Suprapubic skin (tissue), 4 donors: ENCODE results near the gene ATXN7. TPM values are rescaled to one million over a fixed set of nuclear protein-coding genes. Genes with fewer than 3 reads are reported as not detected.

ENCODE experiments used
- DNase-seq, 2 donors: peaks; one replicate each; pipeline ENCODE4 v3.0.0-alpha.2; 2019; ENCODE audit warnings: low spot score in 2 of 2
- H3K27ac ChIP-seq: fragments of 200-600 bp; sonication (generic); one replicate; pipeline ENCODE4 v1.5.1; 2019
- H3K27me3 ChIP-seq: fragments of 200-600 bp; sonication (generic); one replicate; pipeline ENCODE4 v1.5.1; 2019
- H3K36me3 ChIP-seq: fragments of 200-600 bp; sonication (generic); one replicate; pipeline ENCODE4 v1.5.1; 2019
- H3K4me1 ChIP-seq: fragments of 200-600 bp; sonication (generic); one replicate; pipeline ENCODE4 v1.5.1; 2019
- H3K4me3 ChIP-seq: fragments of 200-600 bp; sonication (generic); one replicate; pipeline ENCODE4 v1.5.1; 2019; ENCODE audit warnings: mild to moderate bottlenecking
- H3K9me3 ChIP-seq: fragments of 200-600 bp; sonication (generic); one replicate; pipeline ENCODE4 v1.5.1; 2019
- EP300 ChIP-seq: sonication (generic); formaldehyde crosslinking; IDR thresholded peaks from one replicate; pipeline ENCODE4 v1.6.1; 2017; ENCODE audit warnings: antibody characterized with exemption
- POLR2A ChIP-seq, 2 donors: fragments of 450-650 bp; IDR thresholded peaks; one replicate each; pipeline ENCODE4 v1.6.1; 2017; ENCODE audit warnings: antibody characterized with exemption in 2 of 2, mild to moderate bottlenecking in 2 of 2, moderate library complexity in 2 of 2
- POLR2AphosphoS5 ChIP-seq, 3 donors: sonication (generic); formaldehyde crosslinking; IDR thresholded peaks; one replicate each; pipeline ENCODE4 v1.6.1; 2017; ENCODE audit warnings: antibody characterized with exemption in 3 of 3
- WGBS: methylation state at CpG from one replicate; pipeline ENCODE4 v1.1.5; 2018; 5-methylcytosine and 5-hydroxymethylcytosine counted together
- total RNA-seq, 4 donors: library from RNA; depleted of rRNA; stranded (reverse); fragments of >200 nt; gene quantifications; one replicate each; pipeline ENCODE4 v1.1.0, GENCODE V29; 2016
- TF ChIP-seq, protein P1 (sequence below), 2 donors: fragments of 200-600 bp in 1 of 2; fragments of 450-650 bp in 1 of 2; sonication (generic) in 1 of 2; IDR thresholded peaks; one replicate each; pipeline ENCODE4 v1.5.1; 2016 to 2019; ENCODE audit warnings: antibody characterized with exemption in 2 of 2, mild to moderate bottlenecking in 1 of 2, moderate library complexity in 1 of 2

Gene ATXN7
- total RNA-seq, 4 donors from 2014 or later = 22.9 to 101 (median 44.2) TPM

DNA sequence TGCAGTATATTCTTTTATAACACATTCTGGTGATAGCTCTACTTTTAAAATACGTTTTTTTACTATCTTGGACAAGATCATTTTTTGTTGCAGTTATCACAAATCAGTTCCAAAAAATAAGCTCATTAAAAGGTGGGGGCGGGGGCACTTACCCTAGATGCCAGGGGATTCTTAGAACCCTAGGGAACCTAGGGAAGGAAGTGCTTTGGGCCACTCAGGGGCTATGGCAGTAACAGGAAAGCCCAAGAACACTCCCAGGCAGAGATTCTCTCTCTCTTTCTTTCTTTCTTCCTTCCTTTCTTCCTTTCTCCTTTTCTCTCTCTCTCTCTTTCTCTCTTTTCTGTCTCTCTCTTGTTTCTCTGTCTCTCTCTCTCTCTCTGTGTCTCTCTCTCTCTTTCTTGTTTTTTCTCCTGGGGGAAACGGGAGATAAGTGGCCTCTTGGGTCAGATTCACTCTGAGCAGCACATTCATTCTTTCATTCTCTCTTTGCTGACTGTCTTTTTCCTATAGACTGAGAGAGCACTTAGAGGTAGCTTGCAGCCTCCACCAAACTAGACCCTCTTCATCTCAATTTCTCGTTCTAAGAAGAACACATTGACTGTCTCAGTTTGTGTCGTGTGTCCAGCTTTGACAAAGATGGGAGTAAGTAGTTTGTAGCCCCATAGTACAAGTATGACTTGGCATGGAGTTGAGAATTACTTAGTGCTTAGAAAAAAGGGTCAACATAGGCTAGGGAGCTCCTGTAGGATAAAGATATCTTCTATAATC, 31.9 kb downstream of the ATXN7 start:
- DNase-seq = no peak
- H3K27ac ChIP-seq = no peak overlapping the region
- H3K27me3 ChIP-seq = no peaks in the 10 kb centered on the region
- WGBS = 72% methylated on average over 5 of the region's 5 CpGs
- no peaks in the 10 kb centered on the region for H3K9me3 ChIP-seq
- H3K4me1 ChIP-seq = no peaks in the 10 kb centered on the region
- H3K36me3 ChIP-seq = peaks cover 10% of the 10 kb centered on the region
- H3K4me3 ChIP-seq = no peak overlapping the region
- TF ChIP-seq, protein P1, sequence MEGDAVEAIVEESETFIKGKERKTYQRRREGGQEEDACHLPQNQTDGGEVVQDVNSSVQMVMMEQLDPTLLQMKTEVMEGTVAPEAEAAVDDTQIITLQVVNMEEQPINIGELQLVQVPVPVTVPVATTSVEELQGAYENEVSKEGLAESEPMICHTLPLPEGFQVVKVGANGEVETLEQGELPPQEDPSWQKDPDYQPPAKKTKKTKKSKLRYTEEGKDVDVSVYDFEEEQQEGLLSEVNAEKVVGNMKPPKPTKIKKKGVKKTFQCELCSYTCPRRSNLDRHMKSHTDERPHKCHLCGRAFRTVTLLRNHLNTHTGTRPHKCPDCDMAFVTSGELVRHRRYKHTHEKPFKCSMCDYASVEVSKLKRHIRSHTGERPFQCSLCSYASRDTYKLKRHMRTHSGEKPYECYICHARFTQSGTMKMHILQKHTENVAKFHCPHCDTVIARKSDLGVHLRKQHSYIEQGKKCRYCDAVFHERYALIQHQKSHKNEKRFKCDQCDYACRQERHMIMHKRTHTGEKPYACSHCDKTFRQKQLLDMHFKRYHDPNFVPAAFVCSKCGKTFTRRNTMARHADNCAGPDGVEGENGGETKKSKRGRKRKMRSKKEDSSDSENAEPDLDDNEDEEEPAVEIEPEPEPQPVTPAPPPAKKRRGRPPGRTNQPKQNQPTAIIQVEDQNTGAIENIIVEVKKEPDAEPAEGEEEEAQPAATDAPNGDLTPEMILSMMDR (IDR thresholded peaks at IDR 0.05) = no peak
- no peak for TF ChIP-seq EP300
- no peak for TF ChIP-seq POLR2A (IDR thresholded peaks at IDR 0.05)
- TF ChIP-seq POLR2AphosphoS5 (IDR thresholded peaks at IDR 0.05) = no peak

DNA sequence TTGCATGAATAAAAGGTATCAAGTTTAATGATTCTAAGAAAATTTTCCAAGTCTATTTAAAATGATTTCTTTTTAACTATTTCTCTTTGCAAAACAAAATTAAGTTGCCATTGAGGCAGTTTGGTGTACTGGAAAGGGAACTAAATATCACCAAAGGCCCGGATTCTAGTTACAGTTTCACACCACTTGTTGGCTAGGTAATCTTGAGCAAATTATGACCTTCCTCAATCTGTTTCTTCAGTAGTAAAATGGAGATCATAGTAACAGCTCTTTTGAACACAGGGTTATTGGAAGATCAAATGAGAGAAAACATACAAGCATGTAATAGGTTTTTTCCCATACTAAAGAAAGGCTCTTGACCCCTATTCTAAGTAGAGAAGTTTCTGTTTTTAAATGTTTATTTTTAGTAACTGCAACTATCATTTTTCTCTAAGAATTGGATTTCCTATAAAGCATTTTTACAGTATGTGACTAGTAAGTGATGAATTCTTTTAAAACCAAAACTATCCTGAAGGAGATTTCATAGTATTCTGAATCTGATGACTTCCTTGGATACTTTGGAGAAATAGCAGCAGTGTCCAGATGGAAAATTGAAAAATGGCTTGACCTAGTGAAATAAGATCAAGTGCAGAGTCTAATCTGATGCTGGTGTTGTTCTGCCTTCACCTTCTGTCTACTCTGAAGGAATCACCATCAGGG, 32.8 kb downstream of the ATXN7 start:
- H3K9me3 ChIP-seq = no peaks in the 10 kb centered on the region
- WGBS = 81% methylated on average over 1 of the region's 1 CpG
- H3K4me3 ChIP-seq = no peak overlapping the region
- no peak overlapping the region for H3K27ac ChIP-seq
- H3K27me3 ChIP-seq = no peaks in the 10 kb centered on the region
- TF ChIP-seq POLR2AphosphoS5 (IDR thresholded peaks at IDR 0.05) = no peak
- TF ChIP-seq EP300 = no peak
- TF ChIP-seq POLR2A (IDR thresholded peaks at IDR 0.05) = no peak
- TF ChIP-seq, protein P1 (IDR thresholded peaks at IDR 0.05) = no peak
- peaks cover 10% of the 10 kb centered on the region for H3K36me3 ChIP-seq
- no peaks in the 10 kb centered on the region for H3K4me1 ChIP-seq
- no peak for DNase-seq

DNA sequence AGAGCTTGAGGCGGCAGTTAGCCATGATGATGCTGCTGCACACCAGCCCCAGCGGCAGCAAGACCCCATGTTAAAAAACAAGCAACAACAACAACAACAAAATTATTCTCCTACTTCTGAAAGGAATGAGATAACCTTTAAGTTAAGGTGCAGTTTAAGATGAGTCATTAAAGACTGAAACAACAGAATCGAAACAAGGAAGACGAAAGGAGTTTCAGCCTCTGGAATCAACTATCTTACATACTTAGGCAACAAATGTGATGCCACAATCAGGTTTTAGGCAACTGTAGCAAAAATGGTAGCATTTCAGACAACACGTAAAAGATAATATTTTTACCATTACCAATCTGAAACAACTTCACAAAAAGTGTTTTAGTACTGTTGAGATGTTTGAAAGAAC, 36.3 kb downstream of the ATXN7 start:
- H3K36me3 ChIP-seq = peaks cover 15% of the 10 kb centered on the region
- 96% methylated on average over 5 of the region's 5 CpGs for WGBS
- H3K4me1 ChIP-seq = no peaks in the 10 kb centered on the region
- no peaks in the 10 kb centered on the region for H3K27me3 ChIP-seq
- DNase-seq = no peak
- no peak overlapping the region for H3K27ac ChIP-seq
- H3K4me3 ChIP-seq = no peak overlapping the region
- no peak for TF ChIP-seq POLR2AphosphoS5 (IDR thresholded peaks at IDR 0.05)
- no peaks in the 10 kb centered on the region for H3K9me3 ChIP-seq

DNA sequence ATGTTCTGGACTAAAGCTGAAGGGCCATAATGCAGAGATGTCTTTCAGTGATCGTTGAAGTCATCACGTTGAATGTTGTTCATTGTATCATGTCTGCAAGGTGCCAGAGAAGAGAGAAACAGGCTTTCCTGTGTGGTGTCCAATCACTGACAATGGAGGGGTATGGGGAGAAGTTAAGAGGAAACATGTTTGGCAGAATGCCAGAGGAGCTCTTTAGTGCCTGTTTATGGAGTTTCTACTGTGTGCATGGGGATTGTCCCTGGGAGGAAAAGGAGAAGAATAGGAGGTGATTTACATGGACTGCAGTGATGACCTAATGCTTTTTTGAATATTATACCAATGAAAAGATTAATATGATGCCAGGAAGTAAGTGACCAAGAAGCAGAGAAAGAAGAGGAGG, 36.8 kb downstream of the ATXN7 start:
- no peak overlapping the region for H3K27ac ChIP-seq
- H3K4me1 ChIP-seq = no peaks in the 10 kb centered on the region
- H3K4me3 ChIP-seq = no peak overlapping the region
- no peak for DNase-seq
- no peak for TF ChIP-seq POLR2AphosphoS5 (IDR thresholded peaks at IDR 0.05)
- H3K27me3 ChIP-seq = no peaks in the 10 kb centered on the region
- H3K36me3 ChIP-seq = peaks cover 15% of the 10 kb centered on the region
- 67% methylated on average over 2 of the region's 2 CpGs for WGBS
- H3K9me3 ChIP-seq = no peaks in the 10 kb centered on the region

DNA sequence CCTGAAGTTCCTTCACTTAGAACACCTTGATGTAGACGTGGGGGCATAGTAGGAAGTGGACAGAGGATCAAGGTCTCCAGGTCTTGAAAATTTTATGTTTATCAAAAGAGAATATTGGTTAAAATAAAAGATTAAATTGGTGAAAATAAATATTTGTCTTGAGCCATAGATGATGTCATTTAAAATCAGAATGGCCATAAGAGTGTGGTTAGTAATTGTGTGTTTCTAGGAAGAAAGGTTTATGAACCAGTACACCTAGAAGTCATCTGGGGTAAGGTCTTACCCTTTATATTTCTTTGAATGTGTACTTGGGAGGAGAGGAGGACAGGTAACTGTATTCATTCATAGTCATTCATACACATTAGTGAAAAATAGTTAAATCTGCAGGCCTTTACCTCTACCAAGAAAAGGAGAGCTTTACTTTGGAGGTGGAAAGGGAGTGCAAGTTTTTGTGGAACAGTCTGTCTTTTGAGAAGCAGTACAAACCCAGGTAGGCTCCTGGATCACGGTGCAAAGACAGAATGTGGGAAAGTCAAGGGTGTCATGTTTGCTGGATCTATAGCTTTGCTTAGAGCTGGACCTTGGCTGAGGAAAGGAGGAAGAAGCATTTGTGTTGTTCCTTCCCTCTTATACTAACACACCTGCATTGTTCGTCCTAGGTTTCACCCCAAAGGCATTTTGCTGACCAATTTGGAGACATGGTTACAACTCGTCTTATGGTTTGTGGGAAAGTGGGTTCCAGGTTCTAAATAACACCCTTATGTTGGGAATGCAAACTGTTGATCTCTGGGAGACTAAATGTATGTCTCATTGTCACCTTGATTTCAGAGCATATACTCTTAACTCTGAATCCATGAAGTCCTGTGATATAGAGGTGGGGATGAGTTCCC, 42.3 kb downstream of the ATXN7 start:
- H3K36me3 ChIP-seq = peaks cover 5% of the 10 kb centered on the region
- H3K27ac ChIP-seq = no peak overlapping the region
- peaks cover 2% of the 10 kb centered on the region for H3K4me1 ChIP-seq
- no peaks in the 10 kb centered on the region for H3K27me3 ChIP-seq
- no peaks in the 10 kb centered on the region for H3K9me3 ChIP-seq
- no peak overlapping the region for H3K4me3 ChIP-seq
- TF ChIP-seq POLR2AphosphoS5 (IDR thresholded peaks at IDR 0.05) (no peak), EP300 (no peak), POLR2A (IDR thresholded peaks at IDR 0.05) (no peak)
- TF ChIP-seq, protein P1 (IDR thresholded peaks at IDR 0.05) = no peak
- 85% methylated on average over 4 of the region's 4 CpGs for WGBS
- DNase-seq = no peak
